Sigmoid colon (tissue), 4 donors: ENCODE results near the gene PDE5A.

ENCODE experiments used
- EP300 ChIP-seq, 4 donors: sonication (generic); formaldehyde crosslinking; IDR thresholded peaks; one replicate each; pipeline ENCODE4 v1.6.1; 2017; ENCODE audit warnings: antibody characterized with exemption in 4 of 4
- TF ChIP-seq, protein P1 (sequence below), 4 experiments: fragments of 450-650 bp in 3 of 4; fragments of 200-600 bp in 1 of 4; IDR thresholded peaks; one replicate each; pipeline ENCODE4 v1.5.1; 2016 to 2019; ENCODE audit warnings: antibody characterized with exemption in 4 of 4, mild to moderate bottlenecking in 3 of 4, moderate library complexity in 2 of 4

DNA sequence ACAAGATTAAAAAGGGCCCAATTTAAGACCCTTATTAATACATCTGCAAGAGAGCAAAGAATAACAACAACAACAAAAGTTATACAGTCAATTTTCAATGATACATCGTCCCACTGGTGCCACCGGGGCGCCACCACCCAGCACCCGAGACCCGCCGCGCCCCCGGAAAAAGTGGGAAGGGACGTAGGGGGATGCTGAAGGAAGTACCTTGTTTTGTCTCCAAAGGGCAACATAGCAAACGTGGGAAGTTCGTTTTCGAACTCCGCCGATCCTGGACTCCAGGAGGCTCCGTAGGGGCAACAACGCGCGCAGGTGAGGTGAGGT is 1.7 kb downstream of the PDE5A start:
- no peak for TF ChIP-seq EP300 (IDR thresholded peaks at IDR 0.05)
- TF ChIP-seq, protein P1, sequence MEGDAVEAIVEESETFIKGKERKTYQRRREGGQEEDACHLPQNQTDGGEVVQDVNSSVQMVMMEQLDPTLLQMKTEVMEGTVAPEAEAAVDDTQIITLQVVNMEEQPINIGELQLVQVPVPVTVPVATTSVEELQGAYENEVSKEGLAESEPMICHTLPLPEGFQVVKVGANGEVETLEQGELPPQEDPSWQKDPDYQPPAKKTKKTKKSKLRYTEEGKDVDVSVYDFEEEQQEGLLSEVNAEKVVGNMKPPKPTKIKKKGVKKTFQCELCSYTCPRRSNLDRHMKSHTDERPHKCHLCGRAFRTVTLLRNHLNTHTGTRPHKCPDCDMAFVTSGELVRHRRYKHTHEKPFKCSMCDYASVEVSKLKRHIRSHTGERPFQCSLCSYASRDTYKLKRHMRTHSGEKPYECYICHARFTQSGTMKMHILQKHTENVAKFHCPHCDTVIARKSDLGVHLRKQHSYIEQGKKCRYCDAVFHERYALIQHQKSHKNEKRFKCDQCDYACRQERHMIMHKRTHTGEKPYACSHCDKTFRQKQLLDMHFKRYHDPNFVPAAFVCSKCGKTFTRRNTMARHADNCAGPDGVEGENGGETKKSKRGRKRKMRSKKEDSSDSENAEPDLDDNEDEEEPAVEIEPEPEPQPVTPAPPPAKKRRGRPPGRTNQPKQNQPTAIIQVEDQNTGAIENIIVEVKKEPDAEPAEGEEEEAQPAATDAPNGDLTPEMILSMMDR (IDR thresholded peaks at IDR 0.05), result no peak
